Lower lobe of right lung (tissue), 2 donors: ENCODE data around the gene TRAPPC3L. TPM values are rescaled to one million over a fixed set of nuclear protein-coding genes. Genes with fewer than 3 reads are reported as not detected.
A peak's percentile ranks its signal among the peaks of the same experiment; 100 is the strongest.

ENCODE experiments used
- ATAC-seq, 2 donors: fragments of 200-7000 bp; cut with Tn5 transposase; one replicate each; pipeline ENCODE4 v1.9.1; 2020 to 2022; ENCODE audit warnings: mild to moderate bottlenecking in 2 of 2, moderate library complexity in 2 of 2
- DNase-seq: peaks from one replicate; pipeline ENCODE4 v3.0.0-alpha.2; 2020
- H3K27ac ChIP-seq: fragments of 200-600 bp; one replicate; pipeline ENCODE4 v1.8.0; 2022
- H3K27me3 ChIP-seq: fragments of 200-600 bp; one replicate; pipeline ENCODE4 v1.8.0; 2022; ENCODE audit warnings: low read depth
- H3K36me3 ChIP-seq: fragments of 200-600 bp; one replicate; pipeline ENCODE4 v1.8.0; 2022; ENCODE audit warnings: mild to moderate bottlenecking
- H3K4me1 ChIP-seq: fragments of 200-600 bp; one replicate; pipeline ENCODE4 v1.8.0; 2022
- H3K4me3 ChIP-seq: fragments of 200-600 bp; one replicate; pipeline ENCODE4 v1.8.0; 2022; ENCODE audit warnings: mild to moderate bottlenecking
- H3K9me3 ChIP-seq: fragments of 200-600 bp; one replicate; pipeline ENCODE4 v1.8.0; 2022
- intact Hi-C: fragments of 100-400 bp; cut with DNase I; formaldehyde crosslinking; loops from one replicate; pipeline ENCODE4 v1.11.0; 2022
- total RNA-seq: library from RNA; stranded (reverse); fragmentation: NEBNext Ultra II Directional; extraction: Animal tissue kit (Norgen Biotek cat#: 25700); gene quantifications from one replicate; pipeline ENCODE4 v1.2.1, GENCODE V29; 2021
- TF ChIP-seq, protein P1 (sequence below): fragments of 200-600 bp; IDR thresholded peaks from one replicate; pipeline ENCODE4 v1.8.0; 2022; ENCODE audit warnings: antibody characterized with exemption, mild to moderate bottlenecking
- donor health status: DM: no; HTN: yes; CAD: no; lungs with severe emphysema.

The TRAPPC3L gene
- total RNA-seq, 1 donor from 2014 or later, result not detected

DNA sequence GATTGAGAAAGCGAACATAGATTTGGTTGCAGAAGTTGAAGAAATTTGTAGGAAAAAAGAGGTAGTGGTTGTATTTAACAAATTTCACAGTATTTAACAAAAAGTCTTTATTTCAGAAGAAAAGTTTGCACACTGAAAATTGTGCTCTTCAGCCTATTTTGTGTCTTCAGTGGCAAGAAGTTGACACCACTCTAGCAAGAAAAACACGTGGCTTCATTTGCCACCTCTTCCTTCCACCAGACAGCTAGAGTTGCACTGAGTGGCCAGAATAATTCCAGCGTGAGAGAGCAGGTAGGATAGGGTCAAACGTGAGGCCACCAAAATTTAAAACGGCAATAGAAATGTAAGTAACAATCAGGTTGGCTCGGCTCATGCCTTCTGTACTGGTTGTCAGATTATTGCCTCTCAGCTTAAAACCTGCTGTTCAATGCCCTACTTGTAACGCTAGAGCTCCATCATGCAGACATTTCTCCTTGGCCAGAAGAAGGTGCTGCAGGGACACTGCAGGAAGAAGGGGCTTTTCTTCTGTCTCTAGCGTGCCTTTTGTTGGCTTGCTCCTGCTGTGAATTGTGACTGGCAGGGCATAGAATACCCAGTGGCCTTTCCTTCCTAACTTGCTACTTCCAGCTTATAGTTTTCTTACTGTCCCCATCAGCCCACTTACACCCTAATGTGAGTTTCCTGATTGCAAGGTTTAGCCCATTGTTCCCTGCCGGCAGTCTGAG, 12.1 kb downstream of the TRAPPC3L start:
- DNase-seq (no peak), ATAC-seq (no peak)
- H3K27ac ChIP-seq, result no peak overlapping the region
- H3K27me3 ChIP-seq, result no peaks in the 10 kb centered on the region
- no peaks in the 10 kb centered on the region for H3K36me3 ChIP-seq
- no peaks in the 10 kb centered on the region for H3K9me3 ChIP-seq
- intact Hi-C loops, result no loop called here
- H3K4me1 ChIP-seq, result no peaks in the 10 kb centered on the region
- TF ChIP-seq, protein P1, sequence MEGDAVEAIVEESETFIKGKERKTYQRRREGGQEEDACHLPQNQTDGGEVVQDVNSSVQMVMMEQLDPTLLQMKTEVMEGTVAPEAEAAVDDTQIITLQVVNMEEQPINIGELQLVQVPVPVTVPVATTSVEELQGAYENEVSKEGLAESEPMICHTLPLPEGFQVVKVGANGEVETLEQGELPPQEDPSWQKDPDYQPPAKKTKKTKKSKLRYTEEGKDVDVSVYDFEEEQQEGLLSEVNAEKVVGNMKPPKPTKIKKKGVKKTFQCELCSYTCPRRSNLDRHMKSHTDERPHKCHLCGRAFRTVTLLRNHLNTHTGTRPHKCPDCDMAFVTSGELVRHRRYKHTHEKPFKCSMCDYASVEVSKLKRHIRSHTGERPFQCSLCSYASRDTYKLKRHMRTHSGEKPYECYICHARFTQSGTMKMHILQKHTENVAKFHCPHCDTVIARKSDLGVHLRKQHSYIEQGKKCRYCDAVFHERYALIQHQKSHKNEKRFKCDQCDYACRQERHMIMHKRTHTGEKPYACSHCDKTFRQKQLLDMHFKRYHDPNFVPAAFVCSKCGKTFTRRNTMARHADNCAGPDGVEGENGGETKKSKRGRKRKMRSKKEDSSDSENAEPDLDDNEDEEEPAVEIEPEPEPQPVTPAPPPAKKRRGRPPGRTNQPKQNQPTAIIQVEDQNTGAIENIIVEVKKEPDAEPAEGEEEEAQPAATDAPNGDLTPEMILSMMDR, result no peak
- H3K4me3 ChIP-seq, result no peak overlapping the region

DNA sequence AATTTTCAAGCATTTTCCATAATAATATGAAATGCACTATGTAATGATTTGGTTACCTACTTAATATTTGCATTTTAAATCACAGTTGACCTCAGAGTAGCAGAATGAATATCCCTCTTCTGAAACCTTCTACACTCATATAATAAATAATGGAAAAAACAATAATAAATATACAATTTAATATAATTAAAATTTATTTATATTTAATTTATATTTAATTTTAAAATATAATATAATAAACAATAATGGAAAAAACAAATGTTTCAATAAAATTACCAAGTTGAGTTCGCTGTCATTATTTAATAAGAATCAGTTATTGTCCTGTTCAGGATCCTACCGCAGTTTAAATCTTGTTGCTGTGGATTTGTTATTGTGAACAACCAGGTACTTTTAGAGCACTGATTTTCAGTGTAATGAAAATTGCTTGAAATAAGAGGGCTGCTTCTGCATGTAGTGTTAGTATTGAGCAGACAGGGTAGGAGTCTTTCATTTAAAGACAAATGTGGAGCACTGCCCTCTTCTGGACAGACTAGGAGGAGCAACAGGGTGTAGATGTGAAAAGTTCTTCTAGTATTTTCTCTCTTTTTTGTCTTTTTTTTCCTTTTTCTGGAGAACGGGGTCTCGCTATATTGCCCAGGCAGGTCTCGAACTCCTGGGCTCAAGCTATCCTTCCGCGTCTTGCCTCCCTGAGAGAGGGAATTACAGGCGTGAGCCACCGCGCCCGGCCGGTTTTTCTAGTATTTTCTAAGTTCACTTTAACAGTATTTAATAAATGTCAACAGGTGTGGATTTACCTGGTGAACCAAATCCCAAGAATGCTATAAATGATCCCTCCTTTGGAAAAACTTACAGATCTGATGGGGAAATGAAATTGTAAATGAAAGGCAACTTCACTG, 13.6 kb downstream of the TRAPPC3L start:
- H3K27me3 ChIP-seq, result no peaks in the 10 kb centered on the region
- H3K27ac ChIP-seq, result no peak overlapping the region
- ATAC-seq (peak; percentile 84 to 88), DNase-seq (peak; percentile 39)
- intact Hi-C loops, result no loop called here
- TF ChIP-seq, protein P1, result peak; percentile 77
- H3K9me3 ChIP-seq, result no peaks in the 10 kb centered on the region
- no peak overlapping the region for H3K4me3 ChIP-seq
- no peaks in the 10 kb centered on the region for H3K36me3 ChIP-seq
- no peaks in the 10 kb centered on the region for H3K4me1 ChIP-seq

GRCh38 chr6:116530436-116530835, 15.0 kb downstream of the TRAPPC3L start:
- ATAC-seq, result no peak
- Histone ChIP-seq H3K27me3 (no peaks in the 10 kb centered on the region), H3K4me1 (no peaks in the 10 kb centered on the region), H3K9me3 (no peaks in the 10 kb centered on the region), H3K36me3 (no peaks in the 10 kb centered on the region), H3K4me3 (no peak overlapping the region), H3K27ac (no peak overlapping the region)
- intact Hi-C loops, result no loop called here
- TF ChIP-seq, protein P1, result no peak
- no peak for DNase-seq

DNA sequence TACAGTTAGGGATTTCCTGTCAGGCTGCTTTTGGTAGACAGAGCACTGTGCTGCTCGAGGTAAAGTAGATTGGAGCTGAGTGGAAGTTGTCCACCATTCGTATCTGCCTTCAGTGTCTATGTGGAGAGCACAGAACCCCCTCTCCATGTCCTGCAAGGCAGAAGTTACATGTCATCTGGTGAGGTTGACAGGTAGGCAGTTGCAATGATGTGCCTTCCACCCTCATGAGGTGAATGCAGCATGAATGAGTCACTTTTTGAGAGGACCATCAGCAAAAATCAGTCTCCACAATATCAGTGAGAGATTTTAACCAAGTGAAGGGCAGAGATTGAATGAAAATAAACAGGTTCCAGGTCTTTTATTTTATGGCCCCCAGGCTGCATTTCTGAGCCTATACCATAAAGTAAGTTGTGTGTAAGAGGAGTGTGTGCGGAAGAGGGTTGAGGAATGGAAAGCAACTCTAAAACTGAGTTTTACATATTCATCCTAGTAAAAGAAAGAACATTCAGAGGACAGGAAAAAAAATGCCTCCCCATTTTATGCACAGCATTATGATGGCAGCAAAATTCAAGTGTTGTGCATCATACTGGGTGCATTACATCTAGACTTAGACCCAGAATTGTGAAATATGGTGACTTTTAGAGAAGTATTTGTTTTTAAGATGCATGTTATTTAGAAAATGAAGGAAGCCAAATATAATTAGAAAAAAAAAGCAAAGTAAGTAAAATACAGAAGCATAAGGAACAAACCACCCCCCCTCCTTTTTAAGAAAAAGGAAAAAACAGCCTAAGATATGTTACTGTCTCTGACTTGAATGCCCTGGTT, 15.8 kb downstream of the TRAPPC3L start:
- Histone ChIP-seq H3K27me3 (no peaks in the 10 kb centered on the region), H3K4me3 (no peak overlapping the region), H3K27ac (no peak overlapping the region), H3K4me1 (no peaks in the 10 kb centered on the region), H3K9me3 (no peaks in the 10 kb centered on the region), H3K36me3 (no peaks in the 10 kb centered on the region)
- no peak for DNase-seq
- TF ChIP-seq, protein P1, result no peak
- intact Hi-C loops, result no loop called here
- ATAC-seq, result no peak

DNA sequence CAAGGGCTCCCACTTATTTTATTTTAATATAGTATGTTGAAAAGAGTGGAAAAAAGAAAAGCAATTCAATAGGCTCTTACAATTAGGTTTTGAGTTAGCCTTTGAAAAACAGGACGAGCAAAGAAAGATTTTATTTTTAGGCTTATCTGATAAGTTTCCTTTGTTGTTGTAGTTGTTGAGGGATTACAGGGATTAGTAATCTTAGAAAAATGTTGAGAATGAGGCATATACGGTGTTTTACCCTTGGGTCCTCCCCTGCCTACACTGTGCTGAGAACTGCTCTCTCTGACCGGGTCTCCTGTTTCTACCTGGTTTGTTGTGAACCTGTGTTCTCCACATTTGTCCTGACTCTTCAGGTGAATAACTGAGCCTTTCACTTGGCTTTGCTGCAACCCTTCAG, 16.7 kb downstream of the TRAPPC3L start:
- no peak overlapping the region for H3K4me3 ChIP-seq
- H3K36me3 ChIP-seq, result no peaks in the 10 kb centered on the region
- H3K27me3 ChIP-seq, result no peaks in the 10 kb centered on the region
- H3K4me1 ChIP-seq, result no peaks in the 10 kb centered on the region
- ATAC-seq (no peak), DNase-seq (no peak)
- H3K27ac ChIP-seq, result no peak overlapping the region
- TF ChIP-seq, protein P1, result no peak
- intact Hi-C loops, result no loop called here
- H3K9me3 ChIP-seq, result no peaks in the 10 kb centered on the region
